GM19455 (cell line): Measurements from ENCODE around the gene ENPP4.
A peak's percentile ranks its signal among the peaks of the same experiment; 100 is the strongest.
"Not testable (repeated sequence)": the region's sequence is repeated elsewhere in the genome, so short reads cannot be mapped to it uniquely, and the experiment has no call there.

Source experiments
- ATAC-seq: cut with Tn5 transposase; IDR thresholded peaks from one replicate; pipeline ENCODE4 v1.9.1; 2021; ENCODE audit not compliant: unreplicated experiment

Gene ENPP4

DNA sequence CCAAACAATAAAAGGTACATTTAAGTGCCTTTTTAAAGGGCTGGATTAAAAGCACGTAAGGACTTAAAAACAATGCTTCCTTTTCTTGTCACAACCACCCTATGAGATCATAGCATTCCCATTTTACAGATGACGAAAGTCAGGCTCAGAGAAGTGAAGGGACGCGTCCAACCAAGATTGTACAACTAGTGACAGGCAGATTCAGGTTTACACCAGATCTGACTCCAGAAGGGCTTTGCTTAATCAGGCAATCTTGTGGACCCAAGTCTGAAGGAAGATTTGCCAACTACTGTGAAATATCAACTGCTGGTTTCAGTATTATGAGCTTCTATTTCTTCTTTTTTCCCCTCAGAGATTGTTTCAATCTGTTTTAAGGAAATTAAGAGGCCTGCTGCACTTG is 877 bp downstream of the ENPP4 start:
- no peak for ATAC-seq

DNA sequence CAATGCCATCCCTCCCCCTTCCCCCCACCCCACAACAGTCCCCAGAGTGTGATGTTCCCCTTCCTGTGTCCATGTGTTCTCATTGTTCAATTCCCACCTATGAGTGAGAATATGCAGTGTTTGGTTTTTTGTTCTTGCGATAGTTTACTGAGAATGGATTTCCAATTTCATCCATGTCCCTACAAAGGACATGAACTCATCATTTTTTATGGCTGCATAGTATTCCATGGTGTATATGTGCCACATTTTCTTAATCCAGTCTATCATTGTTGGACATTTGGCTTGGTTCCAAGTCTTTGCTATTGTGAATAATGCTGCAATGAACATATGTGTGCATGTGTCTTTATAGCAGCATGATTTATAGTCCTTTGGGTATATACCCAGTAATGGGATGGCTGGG is 1.5 kb downstream of the ENPP4 start:
- ATAC-seq: not testable (repeated sequence)

DNA sequence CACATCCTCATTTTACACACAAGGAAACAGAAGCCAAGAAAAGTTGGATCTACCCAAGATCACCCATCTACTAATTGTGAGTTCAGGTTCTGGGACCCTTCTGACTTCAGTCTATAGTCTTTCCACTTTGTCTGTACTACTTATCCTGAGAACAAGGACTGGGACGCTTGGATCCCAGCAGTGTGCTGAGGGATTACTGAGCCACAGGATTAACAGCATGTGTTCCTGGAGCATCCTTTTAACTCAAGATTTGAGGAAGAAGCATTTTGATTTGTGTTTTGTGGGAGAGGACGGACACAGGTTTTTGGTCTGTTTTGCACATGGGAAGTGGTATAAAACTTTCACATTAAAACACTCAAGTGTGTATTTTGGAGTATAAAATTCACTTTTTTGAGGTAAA is 4.4 kb downstream of the ENPP4 start:
- no peak for ATAC-seq

DNA sequence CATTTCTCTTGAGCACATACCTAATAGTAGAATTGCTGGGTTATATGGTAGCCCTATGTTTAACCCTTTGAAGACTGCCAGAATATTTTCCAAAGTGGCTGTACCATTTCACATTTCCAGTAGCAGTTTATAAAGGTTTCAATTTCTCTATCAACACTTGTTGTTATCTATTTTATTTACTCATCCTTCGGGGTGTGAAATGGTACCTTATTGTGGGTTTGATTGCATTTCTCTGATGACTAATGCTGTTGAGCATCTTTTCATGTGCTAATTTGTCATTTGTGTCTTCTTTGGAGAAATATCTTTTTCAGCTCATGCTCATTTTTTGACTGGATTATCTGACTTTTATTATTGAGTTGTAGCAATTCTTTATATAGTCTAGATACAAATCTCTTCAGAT is 5.4 kb downstream of the ENPP4 start:
- no peak for ATAC-seq

DNA sequence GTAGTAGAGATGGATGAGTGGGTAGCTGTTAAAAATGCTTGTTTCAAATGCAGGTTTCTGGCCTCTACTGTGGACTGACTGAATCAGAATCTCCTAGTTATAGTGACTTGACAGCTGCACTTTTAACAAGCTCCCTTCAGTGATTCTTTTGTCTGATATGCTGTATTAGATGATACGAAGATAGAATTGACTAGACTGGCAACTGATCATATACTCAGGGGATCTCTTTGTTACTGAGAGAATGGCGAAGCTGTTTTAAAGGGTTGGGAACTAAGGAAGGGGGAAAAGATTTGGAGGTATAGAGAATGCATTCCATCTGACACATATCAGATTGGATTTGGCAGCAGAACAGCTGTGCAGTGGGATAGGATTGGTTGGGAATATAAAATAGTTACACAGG is 7.0 kb downstream of the ENPP4 start:
- ATAC-seq: no peak

DNA sequence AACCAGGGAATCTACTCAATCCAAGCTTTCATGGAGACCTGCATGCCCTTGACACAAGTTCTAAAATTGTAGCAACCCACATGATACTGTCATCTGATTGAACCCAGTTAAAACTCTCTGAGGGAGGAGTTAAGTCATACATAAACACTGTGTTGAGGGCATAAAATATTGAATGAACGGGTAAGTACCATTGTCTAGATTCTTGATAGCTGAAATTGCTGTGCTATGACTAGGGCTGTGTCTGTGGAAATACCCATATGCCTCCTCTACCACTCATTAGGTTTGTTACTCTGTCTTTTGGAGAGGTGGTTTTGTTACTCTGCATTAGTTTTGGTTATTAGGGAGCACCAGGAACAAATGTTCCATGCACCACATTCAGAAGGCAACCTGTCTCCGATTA is 7.6 kb downstream of the ENPP4 start:
- ATAC-seq: no peak

DNA sequence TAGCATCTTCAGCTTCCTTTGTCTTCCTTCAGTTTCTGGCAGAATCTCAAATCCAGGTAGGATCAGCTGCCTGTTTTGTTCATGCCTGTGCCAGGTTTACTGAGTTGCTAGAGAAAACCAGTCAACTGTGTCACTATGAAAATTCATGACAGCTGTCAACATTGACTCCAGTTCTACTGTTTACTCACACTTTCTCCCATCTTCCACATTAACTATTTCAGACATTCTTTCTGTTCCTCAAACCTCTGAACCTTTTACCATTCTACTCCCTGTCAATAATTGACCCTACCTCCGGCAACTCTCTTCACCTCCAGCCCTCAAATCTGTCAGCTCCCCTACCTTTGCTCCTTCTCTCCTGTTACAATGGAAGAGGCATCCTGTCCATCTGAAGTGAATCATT is 8.5 kb downstream of the ENPP4 start:
- peak; percentile 71 for ATAC-seq

DNA sequence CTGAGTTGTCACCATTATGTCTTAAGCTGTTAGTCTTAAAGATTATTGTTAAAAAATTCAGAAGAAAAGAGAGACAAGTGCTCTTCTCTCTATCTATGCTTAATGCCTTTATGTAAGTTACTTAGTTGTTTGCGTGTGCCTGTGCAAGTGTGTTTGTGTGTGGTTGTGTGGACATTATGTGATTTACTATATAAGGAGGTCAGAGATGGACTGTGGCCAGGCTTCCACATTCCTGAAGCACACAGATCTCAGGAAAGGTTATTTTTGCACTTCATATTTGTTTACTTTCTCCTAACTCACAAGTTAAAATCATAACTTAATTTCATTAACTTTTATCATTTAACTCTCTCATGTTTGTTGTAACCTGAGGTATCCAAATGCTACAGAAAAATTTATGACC is 14.5 kb downstream of the ENPP4 start:
- ATAC-seq: no peak

DNA sequence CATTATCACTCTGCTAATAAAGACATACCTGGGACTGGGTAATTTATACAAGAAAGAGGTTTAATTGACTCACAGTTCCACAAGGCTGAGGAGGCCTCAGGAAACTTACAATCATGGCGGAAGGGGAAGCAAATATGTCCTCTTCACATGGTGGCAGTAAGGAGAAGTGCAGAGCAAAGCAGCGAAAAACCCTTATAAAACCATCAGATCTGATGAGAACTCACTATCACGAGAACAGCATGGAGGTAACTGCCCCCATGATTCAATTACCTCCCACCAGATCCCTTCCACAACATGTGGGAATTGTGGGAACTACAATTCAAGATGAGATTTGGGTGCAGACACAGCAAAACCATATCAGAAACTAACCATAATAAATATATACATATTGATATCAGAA is 19.3 kb downstream of the ENPP4 start:
- not testable (repeated sequence) for ATAC-seq

DNA sequence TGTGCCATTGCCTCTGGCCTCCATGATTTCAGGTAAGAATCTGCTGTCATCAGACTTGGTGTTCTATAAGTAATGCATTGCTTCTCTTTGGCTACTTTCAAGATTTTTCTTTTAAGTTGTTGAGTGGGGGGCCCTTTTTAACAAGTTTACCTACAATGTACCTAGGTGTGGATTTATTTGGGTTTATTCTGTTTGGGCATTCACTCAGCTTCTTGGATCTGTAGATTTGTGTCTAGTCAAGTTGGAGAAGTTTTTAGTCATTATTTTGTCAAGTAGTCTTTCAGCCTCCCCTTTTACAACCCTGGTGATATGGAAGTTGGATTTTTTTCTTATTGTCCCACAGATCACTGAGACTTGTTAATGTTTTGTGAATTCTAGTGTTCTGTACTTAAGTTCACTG is 26.9 kb downstream of the ENPP4 start:
- ATAC-seq: no peak

DNA sequence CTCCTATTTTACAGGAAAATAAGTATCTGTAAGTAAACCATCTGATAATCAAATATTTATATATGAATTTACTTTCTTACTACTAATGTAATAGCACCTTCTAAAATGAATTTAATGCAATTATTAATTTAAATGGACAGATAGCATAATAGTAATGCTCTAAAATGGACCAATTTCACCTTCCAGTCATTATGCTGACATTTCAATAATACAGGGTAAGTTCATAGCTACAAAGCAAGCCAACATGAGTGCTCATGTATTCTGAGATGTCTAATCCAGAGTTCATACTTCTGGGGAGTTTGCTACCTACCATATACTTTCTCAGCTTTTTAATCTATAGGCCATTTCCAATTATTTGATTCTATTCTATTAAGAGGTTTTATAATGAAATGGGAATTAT is 29.4 kb downstream of the ENPP4 start:
- ATAC-seq: no peak

DNA sequence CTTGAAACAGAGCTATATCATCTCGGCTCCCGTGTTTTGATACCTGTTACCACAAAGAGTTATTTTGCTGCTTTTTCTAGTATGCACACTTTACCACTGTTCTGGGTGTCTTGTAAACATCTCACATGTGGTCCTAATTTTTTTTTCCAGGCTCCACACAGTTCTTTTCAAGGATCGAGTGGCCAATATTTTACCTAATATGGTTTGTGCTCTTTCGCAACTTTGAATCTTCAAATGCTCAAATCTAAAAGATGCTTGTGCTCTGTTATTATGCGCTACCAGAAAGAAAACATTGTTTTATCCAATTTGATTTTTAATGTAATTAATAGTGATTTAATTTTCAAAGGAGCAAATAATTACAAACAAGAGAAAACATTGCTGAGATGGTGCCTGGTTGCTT is 30.3 kb downstream of the ENPP4 start:
- ATAC-seq: no peak

DNA sequence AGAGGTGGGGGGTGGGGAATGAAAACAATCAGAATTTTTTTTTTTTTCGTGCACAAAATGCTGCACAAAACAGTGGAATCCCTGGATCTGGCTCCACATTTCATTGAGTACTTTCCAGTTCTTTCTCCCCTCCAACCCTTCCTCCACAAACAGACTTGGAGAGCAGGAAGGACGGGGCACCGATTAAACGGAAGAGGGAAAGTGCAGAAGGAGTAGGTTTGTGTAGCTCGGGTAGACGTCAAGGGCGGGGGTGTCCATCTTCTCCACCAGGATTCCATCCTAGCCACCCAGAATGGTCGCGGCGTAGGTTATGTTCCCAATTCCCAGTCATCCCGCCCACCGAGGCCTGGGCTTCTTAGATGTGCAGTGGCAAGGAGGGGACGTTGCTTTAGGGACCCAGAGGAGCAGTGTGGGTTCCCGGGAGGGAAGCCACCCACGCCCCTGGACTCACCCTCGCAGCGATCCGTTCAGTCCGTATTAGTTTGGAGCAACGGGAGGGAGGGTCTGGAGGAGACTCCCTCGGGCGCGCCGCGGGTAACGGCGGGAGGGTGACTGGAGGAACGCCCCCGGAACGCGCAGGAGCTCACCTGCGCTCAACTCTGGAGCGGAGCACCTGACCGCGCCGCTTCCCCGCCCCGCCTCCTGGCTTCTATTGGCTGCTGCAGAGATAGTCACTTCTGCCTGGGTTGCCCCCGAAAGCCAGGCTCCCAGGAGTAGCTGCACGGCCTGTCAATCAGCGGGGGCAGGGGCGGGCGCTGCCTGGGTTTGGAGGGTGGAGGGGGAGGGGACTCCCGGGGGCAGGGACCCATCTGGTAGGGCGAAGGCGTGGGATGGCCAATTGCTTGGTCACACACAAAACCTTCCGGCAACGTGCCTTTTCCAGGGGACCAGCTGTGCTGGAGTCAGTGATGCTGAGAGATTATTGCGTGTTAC is 40.8 kb downstream of the ENPP4 start, which contains the start of gene ENPP5:
Gene ENPP5, minus strand, starts transcription at position 624 of the 933 bp plus-strand sequence. CDS start 2,718 bp downstream, outside the sequence.
- peak; percentile 89 for ATAC-seq

DNA sequence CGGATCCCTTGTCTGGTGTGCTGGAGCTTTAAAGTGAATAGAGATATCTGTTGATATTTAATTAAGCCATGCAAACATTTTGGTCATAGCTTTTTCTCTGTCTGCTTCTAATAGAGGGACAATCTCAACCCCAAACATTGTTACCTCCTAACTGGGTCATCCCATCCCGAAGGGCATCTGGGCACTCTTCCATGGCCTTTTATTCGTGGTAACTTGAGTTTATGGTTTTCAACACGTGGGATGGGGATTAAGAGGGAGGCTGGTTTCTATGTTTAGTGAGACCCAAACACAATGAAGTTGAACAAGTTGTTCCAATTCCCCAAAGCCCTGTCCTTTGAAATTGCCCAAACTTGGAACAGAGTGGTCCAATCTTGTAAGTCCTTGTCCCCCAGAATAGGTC is 42.4 kb downstream of the ENPP4 start:
- no peak for ATAC-seq

DNA sequence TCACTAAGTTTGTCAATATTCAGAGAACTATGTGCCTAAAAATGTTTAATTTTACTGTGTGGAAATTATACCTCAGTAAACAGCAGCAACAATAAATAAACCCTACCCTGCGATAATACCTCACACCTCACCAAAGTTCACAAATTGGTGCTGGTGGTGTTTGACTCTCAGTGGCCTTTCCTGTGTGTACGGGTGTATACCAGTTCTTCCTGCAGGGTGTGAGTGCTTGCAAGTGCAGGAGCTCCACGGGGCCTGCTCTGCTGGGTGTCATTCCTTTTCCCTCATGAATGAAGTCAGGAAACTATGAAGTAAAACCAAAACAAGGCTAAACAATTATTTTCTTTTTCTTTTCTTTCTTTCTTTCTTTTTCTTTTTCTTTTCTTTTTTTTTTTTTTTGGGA is 45.1 kb downstream of the ENPP4 start:
- ATAC-seq: no peak

DNA sequence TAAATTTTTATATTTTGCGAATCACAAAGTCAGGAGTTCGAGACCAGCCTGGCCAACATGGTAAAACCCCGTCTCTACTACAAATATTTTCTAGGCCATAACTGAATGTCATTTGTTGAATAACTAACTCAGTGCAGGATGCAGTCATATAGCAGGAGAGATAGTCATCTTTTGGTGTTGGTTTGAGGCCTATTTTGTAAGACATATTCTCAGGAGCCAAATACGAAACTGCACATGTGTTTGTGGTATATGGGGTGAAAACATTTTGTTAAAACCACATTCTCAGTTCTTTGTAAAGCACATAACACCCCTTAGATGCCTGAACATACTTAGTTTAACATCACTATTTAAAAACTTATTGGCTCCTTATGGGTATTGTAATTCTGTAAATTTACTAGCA is 45.7 kb downstream of the ENPP4 start:
- peak; percentile 78 for ATAC-seq

DNA sequence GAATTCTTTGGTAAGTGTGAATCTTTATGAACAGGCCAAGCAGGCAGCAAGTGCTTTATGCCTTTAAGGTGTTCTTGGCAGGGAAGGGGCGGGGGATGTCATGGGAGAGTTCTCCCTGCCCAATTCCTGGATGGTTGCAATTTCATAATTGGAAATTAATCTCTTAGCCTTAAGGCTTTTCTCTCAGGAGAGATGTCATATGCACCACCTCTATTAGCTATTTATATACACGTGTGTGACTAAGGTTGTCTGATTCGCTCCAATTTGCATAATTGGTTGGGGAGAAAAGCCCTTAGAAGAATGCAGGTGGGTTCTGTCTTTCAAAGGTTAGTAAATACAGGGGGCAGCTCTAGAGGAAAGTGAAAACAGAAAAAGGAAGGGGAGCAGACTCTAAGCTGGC is 46.2 kb downstream of the ENPP4 start:
- ATAC-seq: peak; percentile 40

DNA sequence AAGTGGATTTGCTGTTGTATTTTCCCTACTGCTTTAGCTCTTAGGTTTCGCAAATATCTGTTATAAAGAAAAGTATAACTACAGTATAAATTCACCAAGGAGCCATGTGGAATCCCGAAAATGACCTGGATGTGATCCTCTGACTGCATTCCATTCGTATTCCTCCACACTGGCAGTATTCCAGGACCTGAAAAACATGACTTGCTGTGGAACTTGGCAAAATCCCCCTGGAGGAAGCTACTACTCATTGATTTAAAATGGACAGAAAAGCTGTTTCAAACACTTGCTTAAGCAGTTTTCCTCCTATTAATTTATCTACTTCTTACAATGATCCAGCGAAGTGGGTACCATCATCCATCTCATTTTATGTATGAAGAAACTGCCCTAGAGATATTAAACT is 54.3 kb downstream of the ENPP4 start:
- ATAC-seq: no peak

DNA sequence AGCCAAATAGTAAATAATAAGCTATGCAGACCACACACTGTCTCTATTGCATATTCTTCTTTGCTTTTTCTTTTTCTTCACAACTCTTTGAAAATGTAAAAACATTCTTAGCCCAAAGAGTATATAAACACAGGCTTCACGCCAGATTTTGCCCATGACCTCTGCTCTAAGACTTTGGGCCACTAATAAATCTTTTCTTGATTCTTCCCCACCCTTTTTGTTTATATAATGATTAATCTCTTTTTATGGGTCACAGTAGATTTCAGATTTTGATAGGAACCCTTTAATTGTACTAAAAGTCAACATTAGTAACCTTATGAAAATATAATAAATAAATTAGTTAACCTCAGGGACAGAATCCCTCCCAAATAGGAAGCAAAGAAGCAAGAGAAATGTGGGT is 56.8 kb downstream of the ENPP4 start:
- ATAC-seq: no peak

DNA sequence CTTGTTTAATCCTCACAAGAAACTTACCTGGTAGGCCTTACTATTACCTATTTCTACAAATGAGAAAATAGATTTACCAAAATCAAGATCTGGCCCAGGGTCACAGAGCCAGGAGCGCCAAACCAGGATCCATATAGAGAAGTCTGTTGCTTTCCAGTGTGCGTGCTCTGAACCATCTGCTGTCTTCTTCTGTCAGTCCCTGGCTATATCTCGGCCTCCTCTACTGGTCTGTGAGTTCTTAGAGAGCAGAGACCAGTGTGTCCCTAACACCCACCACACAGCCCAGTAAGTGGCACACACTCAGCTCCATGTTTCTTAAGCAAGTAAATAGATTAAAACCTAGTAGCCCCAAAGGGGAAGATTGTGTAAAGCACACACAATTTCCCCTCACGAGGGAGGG is 59.9 kb downstream of the ENPP4 start:
- ATAC-seq: no peak

DNA sequence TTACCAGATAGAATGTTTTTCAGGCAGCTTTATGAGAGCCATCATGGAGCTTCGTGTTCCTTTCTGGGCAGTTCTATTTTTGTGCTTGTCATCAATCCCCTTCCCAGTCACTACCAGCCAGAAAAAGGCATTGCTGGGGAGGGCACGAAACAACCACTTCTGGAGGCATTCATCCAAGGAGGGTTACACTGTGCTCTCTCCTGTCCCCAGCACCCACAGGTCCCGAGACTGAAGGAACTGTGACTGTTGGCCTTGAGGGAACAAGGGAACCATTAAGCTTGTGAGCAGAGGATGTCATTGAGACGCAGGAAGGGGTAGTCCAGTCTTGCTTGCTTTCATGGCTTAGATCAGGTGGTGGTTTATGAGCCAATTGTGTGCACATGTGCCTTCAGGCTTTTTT is 61.1 kb downstream of the ENPP4 start:
- ATAC-seq: no peak

DNA sequence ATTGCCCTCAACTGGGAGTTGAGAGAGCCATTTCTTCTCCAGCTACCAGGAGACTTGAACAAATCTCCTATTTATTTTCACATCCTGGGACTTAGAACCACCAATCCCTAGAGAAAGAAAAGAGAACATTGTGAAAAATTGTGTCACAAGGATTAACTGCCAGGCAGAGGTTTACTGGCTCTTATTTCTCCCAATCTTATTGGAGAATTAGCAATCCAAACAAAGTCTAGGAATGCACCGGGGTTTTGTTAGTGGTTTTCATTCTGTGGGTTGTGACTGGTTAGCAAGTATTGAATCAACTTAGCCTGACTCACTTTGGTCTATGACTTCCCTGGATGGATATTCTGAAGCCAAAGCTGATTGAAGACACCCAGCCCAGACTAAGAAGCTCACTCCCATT is 62.2 kb downstream of the ENPP4 start:
- no peak for ATAC-seq
